Chondrocyte (in vitro differentiated cells): ENCODE data around the gene MYL3. TPM values are rescaled to one million over a fixed set of nuclear protein-coding genes. Genes with fewer than 3 reads are reported as not detected.

Experiments
- DNase-seq: peaks from one replicate; pipeline ENCODE4 v3.0.0; 2021; ENCODE audit warnings: mixed read lengths, low spot score
- H3K27ac Mint-ChIP-seq: one replicate; pipeline ENCODE4 v1.8.0; 2021; ENCODE audit warnings: mild to moderate bottlenecking, moderate library complexity, mixed read lengths; ENCODE audit not compliant: unreplicated experiment
- H3K27me3 Mint-ChIP-seq: 2 replicates; pipeline ENCODE4 v1.8.0; 2021; ENCODE audit warnings: low read depth, mixed read lengths
- H3K36me3 Mint-ChIP-seq: 2 replicates; pipeline ENCODE4 v1.8.0; 2021; ENCODE audit warnings: low read depth, mixed read lengths
- H3K4me1 Mint-ChIP-seq: 2 replicates; pipeline ENCODE4 v1.8.0; 2021; ENCODE audit warnings: low read depth, mild to moderate bottlenecking, mixed read lengths
- H3K4me3 Mint-ChIP-seq: one replicate; pipeline ENCODE4 v1.8.0; 2021; ENCODE audit warnings: mild to moderate bottlenecking, moderate library complexity, mixed read lengths; ENCODE audit not compliant: unreplicated experiment
- H3K9me3 Mint-ChIP-seq: 2 replicates; pipeline ENCODE4 v1.8.0; 2021; ENCODE audit warnings: low read depth, mixed read lengths
- total RNA-seq: library from RNA; stranded (reverse); gene quantifications from 3 replicates; pipeline ENCODE4 v1.2.1, GENCODE V29; 2021
- TF ChIP-seq, protein P1 (sequence below): fragments of 200-600 bp; sonication (generic); IDR thresholded peaks from 2 replicates; pipeline ENCODE4 v1.5.0; 2021; ENCODE audit warnings: antibody characterized with exemption, mild to moderate bottlenecking, moderate library complexity

The MYL3 gene
- total RNA-seq, 1 donor from 2014 or later = 0.22 TPM

- peaks cover 13% of the 10 kb centered on the region for H3K27me3 Mint-ChIP-seq
- DNase-seq = peak; percentile 32
- no peaks in the 10 kb centered on the region for H3K9me3 Mint-ChIP-seq
- H3K4me1 Mint-ChIP-seq = peaks cover 13% of the 10 kb centered on the region
- TF ChIP-seq, protein P1, sequence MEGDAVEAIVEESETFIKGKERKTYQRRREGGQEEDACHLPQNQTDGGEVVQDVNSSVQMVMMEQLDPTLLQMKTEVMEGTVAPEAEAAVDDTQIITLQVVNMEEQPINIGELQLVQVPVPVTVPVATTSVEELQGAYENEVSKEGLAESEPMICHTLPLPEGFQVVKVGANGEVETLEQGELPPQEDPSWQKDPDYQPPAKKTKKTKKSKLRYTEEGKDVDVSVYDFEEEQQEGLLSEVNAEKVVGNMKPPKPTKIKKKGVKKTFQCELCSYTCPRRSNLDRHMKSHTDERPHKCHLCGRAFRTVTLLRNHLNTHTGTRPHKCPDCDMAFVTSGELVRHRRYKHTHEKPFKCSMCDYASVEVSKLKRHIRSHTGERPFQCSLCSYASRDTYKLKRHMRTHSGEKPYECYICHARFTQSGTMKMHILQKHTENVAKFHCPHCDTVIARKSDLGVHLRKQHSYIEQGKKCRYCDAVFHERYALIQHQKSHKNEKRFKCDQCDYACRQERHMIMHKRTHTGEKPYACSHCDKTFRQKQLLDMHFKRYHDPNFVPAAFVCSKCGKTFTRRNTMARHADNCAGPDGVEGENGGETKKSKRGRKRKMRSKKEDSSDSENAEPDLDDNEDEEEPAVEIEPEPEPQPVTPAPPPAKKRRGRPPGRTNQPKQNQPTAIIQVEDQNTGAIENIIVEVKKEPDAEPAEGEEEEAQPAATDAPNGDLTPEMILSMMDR = no peak
- no peaks in the 10 kb centered on the region for H3K36me3 Mint-ChIP-seq
- H3K27ac Mint-ChIP-seq = no peak overlapping the region
- H3K4me3 Mint-ChIP-seq = no peak overlapping the region
Measured at GRCh38 chr3:46852839-46853355, 10.3 kb downstream of the MYL3 start.

GRCh38 chr3:46852334-46852720, 10.9 kb downstream of the MYL3 start:
- H3K4me1 Mint-ChIP-seq = peaks cover 18% of the 10 kb centered on the region
- H3K36me3 Mint-ChIP-seq = no peaks in the 10 kb centered on the region
- no peak overlapping the region for H3K4me3 Mint-ChIP-seq
- H3K9me3 Mint-ChIP-seq = no peaks in the 10 kb centered on the region
- no peak overlapping the region for H3K27ac Mint-ChIP-seq
- DNase-seq = peak; percentile 66
- TF ChIP-seq, protein P1 = no peak
- H3K27me3 Mint-ChIP-seq = peaks cover 10% of the 10 kb centered on the region

DNA sequence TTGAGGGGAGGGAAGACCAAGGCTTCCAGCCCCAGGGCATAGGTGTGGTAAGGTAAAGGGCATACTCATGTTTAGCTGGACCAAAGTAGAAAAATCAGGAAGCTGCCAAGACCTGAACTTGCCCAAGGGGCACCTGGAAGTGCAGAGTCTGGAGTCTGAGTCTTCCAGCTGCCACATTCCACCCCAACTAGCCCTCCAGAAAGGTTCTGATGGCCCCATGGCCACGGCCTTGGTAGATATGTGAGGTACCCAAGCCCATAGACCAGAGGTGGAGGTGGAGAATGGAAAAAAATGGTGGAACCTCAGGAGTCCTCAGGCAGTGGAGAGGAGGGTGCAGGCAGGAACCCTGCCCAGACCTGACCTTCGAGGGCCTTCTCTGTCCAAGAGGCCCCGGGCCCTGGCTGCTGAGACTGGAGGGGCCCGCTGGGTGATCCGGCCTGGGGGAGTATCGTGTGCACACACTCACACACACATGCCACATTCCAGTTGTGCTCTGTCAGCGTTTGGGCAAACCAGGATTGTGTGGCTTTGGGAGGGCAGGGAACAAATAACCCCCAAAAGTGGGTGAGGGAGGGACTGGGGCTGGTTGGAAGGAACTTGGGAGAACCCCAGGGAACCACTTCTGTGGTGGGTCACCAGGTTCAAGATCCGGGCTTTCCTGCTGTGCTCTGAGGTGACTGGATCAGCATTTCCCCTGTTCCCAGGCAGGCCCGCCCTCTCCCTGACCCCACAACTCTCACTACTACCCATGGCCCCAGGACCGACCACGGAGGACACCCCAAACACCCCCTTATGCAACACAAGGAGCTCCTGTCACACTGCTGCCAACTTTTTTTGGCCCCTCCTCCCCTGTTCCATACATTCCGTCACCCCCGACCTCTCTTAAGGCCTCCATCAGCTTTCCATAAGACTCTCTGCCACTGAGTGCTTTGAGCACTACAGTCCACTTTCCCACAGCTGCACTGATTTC, 11.6 kb downstream of the MYL3 start:
- Mint-ChIP-seq H3K9me3 (no peaks in the 10 kb centered on the region), H3K27me3 (peaks cover 10% of the 10 kb centered on the region), H3K4me3 (no peak overlapping the region), H3K4me1 (peaks cover 18% of the 10 kb centered on the region), H3K36me3 (no peaks in the 10 kb centered on the region), H3K27ac (no peak overlapping the region)
- peak; percentile 68 for DNase-seq
- TF ChIP-seq, protein P1 = no peak

DNA sequence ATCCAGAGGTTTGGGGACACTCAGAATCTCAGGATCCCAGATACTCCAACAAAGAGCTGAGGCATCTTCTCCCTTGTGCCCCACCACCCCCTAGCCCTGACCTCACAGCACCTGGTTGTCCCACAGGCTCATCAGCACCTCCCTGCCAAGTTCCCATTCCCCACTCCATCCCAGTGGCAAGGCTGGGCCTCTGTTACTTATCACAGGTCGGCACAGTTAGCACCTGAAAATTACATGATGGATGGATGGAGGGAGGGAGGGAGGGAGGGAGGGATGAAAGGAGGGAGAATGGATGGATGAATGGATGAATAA, 12.8 kb downstream of the MYL3 start:
- no peak overlapping the region for H3K27ac Mint-ChIP-seq
- H3K4me1 Mint-ChIP-seq = peaks cover 25% of the 10 kb centered on the region
- H3K4me3 Mint-ChIP-seq = no peak overlapping the region
- DNase-seq = no peak
- peaks cover 4% of the 10 kb centered on the region for H3K27me3 Mint-ChIP-seq
- no peaks in the 10 kb centered on the region for H3K36me3 Mint-ChIP-seq
- TF ChIP-seq, protein P1 = no peak
- no peaks in the 10 kb centered on the region for H3K9me3 Mint-ChIP-seq

DNA sequence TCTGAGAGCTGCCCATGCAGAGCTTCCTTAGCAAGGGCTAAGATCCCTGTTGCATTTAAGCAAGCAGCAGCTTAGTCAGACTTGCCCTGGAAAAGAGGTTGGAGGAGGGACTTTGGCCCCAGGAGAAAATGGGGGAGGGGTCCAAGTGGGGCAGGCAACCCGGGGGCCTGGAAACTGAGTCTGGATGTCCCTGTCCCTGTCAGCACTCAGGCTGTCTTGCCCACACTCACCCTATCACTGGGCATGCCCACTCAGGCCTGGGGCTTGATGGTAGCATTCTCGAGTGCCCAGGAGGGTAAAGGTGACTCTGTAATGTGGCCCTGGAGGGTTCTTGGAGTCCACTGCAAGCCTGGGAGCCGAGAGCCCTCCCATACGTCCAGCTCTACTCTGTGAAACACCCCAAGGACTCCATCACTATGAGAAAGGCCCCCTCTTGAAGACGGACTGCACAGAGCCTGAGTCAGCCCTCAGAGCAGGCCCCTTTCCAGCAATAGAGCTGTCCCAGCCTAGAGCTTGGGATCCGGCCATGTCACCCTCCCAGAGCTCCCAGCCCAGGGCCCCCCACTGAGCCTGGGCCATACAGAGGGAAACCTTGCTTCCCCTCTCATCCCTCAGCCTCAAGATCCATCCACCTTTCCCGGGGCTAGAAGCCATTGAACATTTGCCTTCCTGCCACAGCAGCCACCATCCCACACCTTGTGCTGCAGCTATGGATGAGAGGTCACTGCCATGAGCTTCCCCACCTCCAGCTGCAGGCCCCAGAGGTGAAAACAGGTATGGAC, 13.4 kb downstream of the MYL3 start:
- H3K27ac Mint-ChIP-seq = no peak overlapping the region
- H3K27me3 Mint-ChIP-seq = peaks cover 4% of the 10 kb centered on the region
- TF ChIP-seq, protein P1 = no peak
- no peaks in the 10 kb centered on the region for H3K9me3 Mint-ChIP-seq
- H3K36me3 Mint-ChIP-seq = no peaks in the 10 kb centered on the region
- no peak overlapping the region for H3K4me3 Mint-ChIP-seq
- DNase-seq = peak; percentile 57
- H3K4me1 Mint-ChIP-seq = peaks cover 31% of the 10 kb centered on the region
